Measurements from ENCODE around the gene NOVA2.

Gene NOVA2

DNA sequence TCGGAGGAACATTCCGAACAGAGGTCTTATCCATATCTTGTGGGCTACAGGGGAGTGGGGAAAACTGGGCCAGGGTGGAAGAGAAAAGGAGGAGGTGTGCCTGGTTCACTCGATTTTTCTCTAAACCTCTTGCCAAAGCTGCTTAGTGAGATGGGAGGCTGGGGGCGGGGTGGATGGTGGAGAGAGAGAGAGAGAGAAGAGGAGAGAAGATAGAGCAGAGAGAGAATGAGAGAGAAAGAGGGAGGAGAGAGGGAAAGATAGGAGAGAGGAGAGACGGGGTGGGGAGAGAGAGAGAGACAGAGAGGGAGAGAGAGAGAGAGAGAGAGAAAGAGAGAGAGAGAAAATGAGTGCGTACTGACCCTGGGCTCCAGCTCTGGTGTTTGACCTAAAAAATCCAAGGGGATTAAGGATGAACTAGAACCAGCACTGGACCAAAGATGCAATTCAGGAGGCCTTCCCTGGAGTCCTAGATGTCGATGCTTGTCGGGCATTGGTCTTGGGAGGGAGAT, 14.1 kb downstream of the NOVA2 start:
- no peak for DNase-seq (ENCODE audit: low read depth)

- no peak for DNase-seq (ENCODE audit: low read depth)
Measured at GRCh38 chr19:45958769-45959516, 14.7 kb downstream of the NOVA2 start.

GRCh38 chr19:45958320-45958719, 15.3 kb downstream of the NOVA2 start:
- DNase-seq (ENCODE audit: low read depth): no peak

DNA sequence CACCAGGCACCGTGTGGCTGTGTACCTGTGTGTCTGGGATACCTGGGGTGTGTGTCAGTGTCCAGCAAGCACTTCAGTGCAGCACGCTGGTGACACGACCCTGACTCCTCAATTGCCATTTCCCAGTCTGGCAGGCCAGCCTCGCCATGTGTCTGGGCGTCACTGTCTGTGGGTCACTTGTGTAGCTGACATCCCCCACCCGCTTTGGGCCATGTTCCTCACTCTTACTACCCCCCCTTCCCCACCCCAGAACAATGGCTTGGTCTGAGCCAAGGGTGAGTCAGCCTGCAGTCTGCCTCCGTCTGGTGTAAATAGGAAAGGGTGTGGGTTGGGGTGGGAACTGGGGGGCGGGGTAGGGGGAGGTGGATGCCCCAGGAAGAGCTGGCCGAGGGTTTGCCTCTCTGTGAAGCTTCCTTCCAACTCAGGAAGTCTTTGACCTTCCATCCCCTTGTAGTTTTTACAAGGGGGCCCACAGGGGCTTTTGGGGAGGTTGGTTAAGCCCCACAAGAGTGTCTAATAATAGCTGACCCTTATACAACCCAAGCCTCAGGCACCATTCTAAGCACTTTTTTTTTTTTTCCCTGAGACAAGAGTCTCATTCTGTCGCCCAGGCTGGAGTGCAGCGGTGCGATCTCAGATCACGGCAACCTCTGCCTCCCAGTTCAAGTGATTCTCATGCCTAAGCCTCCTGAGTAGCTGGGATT, 17.6 kb downstream of the NOVA2 start:
- DNase-seq (ENCODE audit: low read depth): no peak

DNA sequence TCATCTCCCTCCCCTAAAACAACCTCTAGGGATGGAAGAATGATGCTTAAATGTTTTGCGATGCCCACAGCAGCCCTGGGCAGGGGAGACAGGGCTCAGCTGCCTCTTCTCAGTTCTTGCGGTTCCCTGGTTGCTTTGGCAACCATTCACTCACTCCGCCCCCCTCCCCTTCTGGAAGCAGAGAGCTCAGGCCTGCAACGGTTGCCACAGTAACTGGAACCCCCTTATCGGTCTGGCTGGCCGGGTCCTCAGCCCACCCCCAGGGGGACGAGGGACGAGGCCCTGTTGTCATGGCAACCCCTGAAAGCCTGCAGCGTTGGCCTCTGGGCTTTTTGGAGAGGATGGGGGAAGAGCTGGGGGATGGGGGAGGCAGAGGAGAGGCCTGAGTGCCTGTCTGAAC, 19.5 kb downstream of the NOVA2 start:
- DNase-seq (ENCODE audit: low read depth): no peak

DNA sequence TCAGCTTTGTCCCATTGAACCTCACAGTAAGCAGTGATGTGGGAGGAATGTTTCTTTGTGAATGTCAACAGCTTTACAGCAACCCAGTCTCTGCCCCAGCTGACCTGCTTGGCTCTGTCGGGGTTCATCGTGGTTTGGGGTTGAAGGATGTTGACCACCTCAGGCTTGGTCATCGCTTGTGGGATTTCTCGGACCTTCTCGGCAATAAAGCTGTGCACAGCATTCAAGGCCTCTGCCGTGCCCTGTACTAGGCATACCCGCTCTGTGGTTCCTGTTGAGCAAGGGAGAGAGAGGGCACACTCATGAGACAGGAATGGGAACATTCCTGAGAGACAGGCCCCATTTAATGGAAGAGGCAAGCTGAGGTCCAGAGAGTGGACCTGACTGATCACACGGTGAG, 20.0 kb downstream of the NOVA2 start:
- no peak for DNase-seq (ENCODE audit: low read depth)

DNA sequence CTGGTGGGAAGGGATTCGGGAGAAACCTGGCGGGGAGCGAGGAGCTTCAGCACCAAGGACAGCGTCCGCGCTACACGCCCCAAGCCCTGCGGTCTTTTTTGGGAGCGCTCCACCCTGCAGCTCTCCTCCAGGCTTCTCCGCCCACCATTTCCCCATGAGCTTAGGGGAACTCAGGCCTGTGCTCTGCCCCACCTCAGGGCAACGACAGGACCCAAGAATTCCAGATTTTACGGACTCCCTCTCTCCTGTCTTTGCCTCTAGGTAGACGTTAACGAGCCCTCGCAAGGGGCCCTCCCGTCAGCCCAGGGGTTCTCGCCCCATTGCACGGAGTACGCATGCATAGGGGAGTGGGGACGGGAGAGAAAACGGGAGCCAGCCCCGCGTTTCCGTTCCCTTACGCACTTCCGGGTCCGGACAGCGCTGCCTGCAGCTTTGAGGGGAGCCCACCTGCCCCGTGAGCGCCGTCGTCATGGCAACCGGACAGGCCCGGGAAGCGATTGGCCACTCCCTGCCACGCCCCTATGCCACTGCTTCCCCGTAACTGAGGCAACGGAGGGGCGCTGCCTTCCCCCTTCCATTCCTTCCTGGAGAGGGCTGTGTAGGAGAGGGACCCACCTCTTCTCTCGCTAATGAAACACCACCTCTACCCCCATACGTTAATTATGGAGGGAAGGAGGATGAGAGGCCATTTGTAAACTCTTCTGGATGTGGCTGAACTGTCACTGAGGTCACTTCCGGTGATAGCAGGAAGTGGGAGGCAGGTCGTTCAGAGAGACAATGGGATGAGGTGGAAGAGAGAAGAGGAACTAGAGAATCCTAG, 20.8 kb downstream of the NOVA2 start:
- peak; percentile 19 for DNase-seq (ENCODE audit: low read depth)

DNA sequence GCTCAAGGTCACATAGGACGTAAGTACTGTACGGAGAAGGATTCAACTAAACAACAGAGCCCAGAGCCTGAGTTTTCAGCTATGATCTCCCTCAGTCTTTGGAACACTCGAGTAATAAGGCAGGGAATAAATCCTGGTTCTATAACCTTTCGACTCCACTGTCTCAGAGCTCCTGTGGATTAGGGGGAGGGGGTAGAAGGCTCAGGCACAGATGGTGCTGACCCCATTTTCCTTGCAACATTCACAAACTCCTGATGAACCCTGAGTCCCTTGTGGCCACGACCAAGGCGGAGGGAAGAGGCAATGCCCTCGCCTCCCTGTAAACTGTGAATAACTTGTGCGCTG, 21.4 kb downstream of the NOVA2 start:
- DNase-seq (ENCODE audit: low read depth): no peak

DNA sequence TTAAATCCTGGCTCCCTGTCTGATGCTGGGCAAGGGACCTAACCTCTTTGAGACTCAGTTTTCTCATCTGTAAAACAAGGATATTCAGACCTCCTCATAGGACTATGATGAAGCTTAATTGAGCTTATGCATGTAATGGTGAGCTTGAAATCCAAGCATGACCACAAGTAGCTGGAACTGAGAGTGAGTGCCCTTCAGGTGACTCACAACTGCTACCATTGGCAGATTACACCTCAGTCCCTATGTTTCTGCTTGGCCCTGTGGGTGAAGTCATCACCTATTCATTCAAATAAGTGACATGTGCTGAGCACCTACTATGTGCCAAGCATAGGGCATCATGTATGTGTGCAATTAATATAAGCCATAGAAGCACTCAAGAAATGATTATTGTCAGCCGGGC, 25.7 kb downstream of the NOVA2 start:
- no peak for DNase-seq (ENCODE audit: low read depth)

DNA sequence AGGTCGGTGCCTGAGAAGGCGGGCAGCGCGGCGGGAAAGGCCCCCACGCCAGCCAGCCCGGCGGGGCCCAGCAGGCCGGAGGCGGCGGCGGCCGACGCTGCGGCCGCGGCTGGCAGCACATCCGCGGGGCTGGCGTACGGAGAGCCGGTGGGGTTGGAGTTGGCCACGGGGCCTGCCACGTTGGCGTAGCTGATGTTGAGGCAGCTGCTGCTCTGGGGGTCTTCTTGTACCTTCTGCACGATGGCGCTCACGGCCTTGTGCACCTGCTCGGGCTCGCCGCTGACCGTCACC, 33.2 kb downstream of the NOVA2 start:
- no peak for DNase-seq (ENCODE audit: low read depth)

DNA sequence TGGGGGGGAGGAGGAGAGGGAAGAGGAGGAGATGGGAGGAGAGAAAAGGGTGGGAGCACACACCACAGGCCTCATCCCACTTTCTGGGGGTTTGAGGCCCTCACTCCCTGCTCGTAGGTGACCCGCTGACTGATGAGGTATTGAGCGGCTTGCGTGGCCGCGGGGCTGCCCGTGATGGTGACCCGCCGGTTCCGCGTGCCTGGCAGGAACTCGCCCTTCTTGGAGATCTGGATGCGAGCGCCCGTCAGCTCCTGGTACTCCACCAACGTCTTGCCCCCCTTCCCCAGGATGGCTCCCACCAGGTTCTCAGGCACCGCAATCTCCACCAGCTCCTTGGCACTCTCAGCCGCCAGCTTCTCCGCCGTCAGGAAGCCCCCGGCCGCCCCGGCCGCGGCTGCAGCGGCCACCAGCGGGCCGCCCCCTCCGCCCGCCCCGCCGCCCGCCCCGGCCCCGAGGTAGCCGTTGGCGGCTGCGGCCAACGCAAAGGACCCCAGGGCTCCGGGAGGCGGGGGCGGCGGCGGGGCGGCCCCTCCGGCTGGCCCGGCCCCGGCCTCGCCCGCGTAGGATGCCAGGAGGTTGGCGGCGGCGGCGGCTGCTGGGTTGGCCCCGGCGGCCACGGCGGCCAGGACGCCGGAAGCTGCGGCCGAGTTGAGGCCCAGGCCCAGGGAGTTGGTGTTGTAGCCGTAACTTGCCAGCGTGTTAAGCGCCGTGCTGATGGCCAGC, 33.7 kb downstream of the NOVA2 start:
- DNase-seq (ENCODE audit: low read depth): no peak

GRCh38 chr19:45938733-45939319, 34.8 kb downstream of the NOVA2 start:
- no peak for DNase-seq (ENCODE audit: low read depth)

GRCh38 chr19:45935267-45935666, 38.4 kb downstream of the NOVA2 start:
- DNase-seq (ENCODE audit: low read depth): no peak

DNA sequence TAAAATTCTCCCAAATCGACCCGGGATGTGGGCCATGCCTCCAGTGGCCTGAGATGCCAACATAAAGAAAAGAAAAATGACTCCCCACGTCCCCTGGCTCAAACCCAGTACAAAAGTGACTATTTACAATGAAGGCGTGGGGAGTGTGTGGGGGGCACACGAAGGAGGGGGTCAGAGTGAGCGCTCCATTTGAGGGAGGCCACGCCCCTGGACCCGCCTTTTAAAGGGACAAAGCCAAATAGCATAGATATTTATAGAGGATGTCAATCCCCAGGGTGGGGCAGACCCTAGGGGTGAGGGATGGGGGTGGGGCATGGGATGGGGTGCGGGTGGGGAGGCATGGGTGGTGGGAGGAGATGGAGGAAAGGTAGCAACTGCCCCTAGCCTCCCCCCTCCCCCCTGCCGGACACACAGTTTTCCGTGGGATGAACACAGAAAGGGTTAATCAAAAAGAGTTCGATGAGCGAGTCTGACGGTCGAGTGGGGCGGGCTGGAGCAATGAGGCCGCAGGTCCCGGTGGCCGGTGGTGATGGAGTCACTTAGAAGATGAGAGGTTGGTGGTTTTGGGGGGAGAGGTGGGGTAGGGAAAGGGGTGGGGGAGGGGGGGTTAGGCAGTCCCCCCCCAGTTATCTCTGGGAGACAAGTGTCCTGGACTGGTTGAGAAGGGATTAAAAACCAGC, 39.0 kb downstream of the NOVA2 start:
- DNase-seq (ENCODE audit: low read depth): no peak

GRCh38 chr19:45933759-45934158, 39.9 kb downstream of the NOVA2 start:
- no peak for DNase-seq (ENCODE audit: low read depth)

DNA sequence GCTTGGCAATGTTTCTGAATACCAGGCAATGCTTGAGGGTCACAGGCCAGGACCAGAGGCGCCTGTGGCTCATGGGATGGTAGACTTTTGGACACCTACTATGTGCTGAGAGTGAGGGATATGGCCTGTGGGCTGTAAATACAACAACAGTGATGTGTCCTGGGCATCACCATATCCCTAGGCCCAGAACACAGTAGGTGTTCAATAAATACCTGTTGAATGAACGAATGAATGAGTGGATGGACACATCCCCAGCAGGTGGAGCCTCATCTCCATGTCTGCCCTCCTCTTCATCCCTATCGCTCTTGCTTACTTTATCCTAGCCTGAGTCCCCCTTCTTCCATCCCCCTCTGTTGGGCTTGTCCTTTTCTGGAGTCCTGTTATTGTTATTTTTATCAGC, 42.6 kb downstream of the NOVA2 start:
- DNase-seq (ENCODE audit: low read depth): no peak

- DNase-seq (ENCODE audit: low read depth): no peak
Measured at GRCh38 chr19:45929247-45929646, 44.4 kb downstream of the NOVA2 start.

GRCh38 chr19:45927565-45928261, 46.0 kb downstream of the NOVA2 start:
- DNase-seq (ENCODE audit: low read depth): peak; percentile 73

DNA sequence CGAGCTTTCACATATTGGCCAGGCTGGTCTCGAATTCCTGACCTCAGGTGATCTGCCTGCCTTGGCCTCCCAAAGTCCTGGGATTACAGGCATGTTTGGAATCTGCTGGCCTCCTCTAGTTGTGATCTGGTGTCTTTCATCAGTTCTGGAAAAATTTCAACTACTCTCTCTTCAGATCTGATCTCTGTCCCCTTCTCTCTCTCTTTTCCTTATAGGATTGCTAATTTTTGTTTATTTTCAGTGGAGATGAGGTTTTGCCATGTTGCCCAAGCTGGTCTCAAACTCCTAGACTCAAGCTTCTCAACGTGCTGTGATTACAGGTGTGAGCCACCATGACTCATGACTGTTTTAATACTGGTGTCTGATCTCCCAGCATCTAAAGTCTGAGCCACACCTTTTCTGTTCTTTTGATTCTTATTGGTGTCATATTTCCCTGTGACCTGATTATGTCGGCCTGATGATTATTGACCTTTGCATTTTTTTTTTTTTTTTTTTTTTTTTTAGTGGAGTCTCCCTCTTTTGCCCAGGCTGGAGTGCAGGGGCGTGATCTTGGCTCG, 48.7 kb downstream of the NOVA2 start:
- DNase-seq (ENCODE audit: low read depth): no peak

DNA sequence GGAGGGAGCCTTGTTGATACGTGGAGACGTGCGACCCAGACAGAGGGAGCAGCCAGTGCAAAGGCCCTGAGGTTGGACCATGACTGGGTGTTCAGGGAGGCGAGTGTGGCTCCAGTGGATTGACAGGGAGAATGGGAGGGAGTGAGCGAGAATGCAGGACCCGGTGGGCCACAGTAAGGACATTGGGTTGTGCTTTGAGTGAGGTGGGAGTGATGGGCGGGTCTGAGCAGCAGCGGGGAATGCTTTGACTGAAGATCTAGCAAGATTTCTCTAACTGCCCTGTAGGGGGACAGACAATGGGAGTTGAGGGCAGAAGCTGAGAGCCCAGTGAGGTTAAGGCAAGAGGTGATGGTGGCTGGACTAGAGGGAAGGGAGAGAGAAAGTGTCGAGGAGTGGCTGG, 51.4 kb downstream of the NOVA2 start:
- DNase-seq (ENCODE audit: low read depth): no peak
